Hepatocyte (in vitro differentiated cells): Measurements from ENCODE around the gene SNX21.

Experiments
- CTCF ChIP-seq: fragments of 200-600 bp; sonication (generic); IDR thresholded peaks from 2 replicates; pipeline ENCODE4 v1.5.1; 2016; ENCODE audit warnings: antibody characterized with exemption, mild to moderate bottlenecking; ENCODE audit not compliant: poor library complexity
- EZH2 ChIP-seq: fragments of 200-600 bp; sonication (generic); IDR thresholded peaks from 2 replicates; pipeline ENCODE4 v1.6.1; 2016; ENCODE audit warnings: antibody characterized with exemption, mild to moderate bottlenecking, borderline replicate concordance

GRCh38 chr20:45851501-45851900 lies 17.9 kb downstream of the SNX21 start:
- TF ChIP-seq CTCF (no peak), EZH2 (no peak)
